SK-N-MC (cell line): ENCODE results near the gene ISG20L2.

Experiments
- EZH2 ChIP-seq: fragments of 200-600 bp; sonication (generic); IDR thresholded peaks from one replicate; pipeline ENCODE4 v1.6.1; 2017; ENCODE audit warnings: antibody characterized with exemption
- FOXP2 ChIP-seq: optimal IDR thresholded peaks from 2 replicates; pipeline ENCODE3; 2011; ENCODE audit warnings: mild to moderate bottlenecking, moderate library complexity; ENCODE audit not compliant: insufficient read depth; ENCODE audit errors: extremely low read length, control extremely low read depth
- POLR2AphosphoS5 ChIP-seq: IDR thresholded peaks from 2 replicates; pipeline ENCODE4 v1.6.1; 2012; ENCODE audit warnings: mild to moderate bottlenecking, low read depth, low read length, borderline replicate concordance

- no peak for TF ChIP-seq POLR2AphosphoS5
- no peak for TF ChIP-seq EZH2
- no peak for TF ChIP-seq FOXP2
Observed at GRCh38 chr1:156733989-156734584, 5.5 kb upstream of the ISG20L2 start.
